HL-60 (cell line): ENCODE measurements around the gene FIGNL2.

Experiments
- DNase-seq, 2 experiments: peaks; one replicate each; pipeline ENCODE4 v3.0.0-alpha.2; 2010 to 2020; ENCODE audit warnings: low read depth in 1 of 2, low spot score in 1 of 2
- H3K27ac ChIP-seq: fragments of 250-450 bp; sonication (Bioruptor Pico); replicated peaks from 2 replicates; pipeline ENCODE4 v1.5.1; 2020; ENCODE audit warnings: mild to moderate bottlenecking, moderate library complexity
- H3K27me3 ChIP-seq: fragments of 250-450 bp; sonication (Bioruptor Pico); 2 replicates; pipeline ENCODE4 v1.5.1; 2021; ENCODE audit warnings: mild to moderate bottlenecking, moderate library complexity; ENCODE audit not compliant: insufficient read depth, poor library complexity, severe bottlenecking
- H3K4me3 ChIP-seq: replicated peaks from 2 replicates; pipeline ENCODE4 v1.5.1; 2011; ENCODE audit warnings: mild to moderate bottlenecking, control low read depth, low read length; ENCODE audit not compliant: insufficient read depth
- GABPA ChIP-seq: IDR thresholded peaks from 2 replicates; pipeline ENCODE4 v1.6.1; 2012; ENCODE audit warnings: low read depth
- POLR2AphosphoS5 ChIP-seq: IDR thresholded peaks from 2 replicates; pipeline ENCODE4 v1.6.1; 2012; ENCODE audit warnings: low read depth
- SPI1 ChIP-seq: IDR thresholded peaks from 2 replicates; pipeline ENCODE4 v1.6.1; 2012; ENCODE audit warnings: low read depth, mild to moderate bottlenecking, borderline replicate concordance
- TF ChIP-seq, protein P1 (sequence below): IDR thresholded peaks from 2 replicates; pipeline ENCODE4 v1.6.1; 2012; ENCODE audit warnings: low read depth; ENCODE audit not compliant: insufficient replicate concordance
- TF ChIP-seq, protein P2 (sequence below): IDR thresholded peaks from one replicate; pipeline ENCODE4 v1.5.1; 2011; ENCODE audit warnings: low read length, control low read depth, inconsistent platforms; ENCODE audit not compliant: insufficient read depth

The FIGNL2 gene

DNA sequence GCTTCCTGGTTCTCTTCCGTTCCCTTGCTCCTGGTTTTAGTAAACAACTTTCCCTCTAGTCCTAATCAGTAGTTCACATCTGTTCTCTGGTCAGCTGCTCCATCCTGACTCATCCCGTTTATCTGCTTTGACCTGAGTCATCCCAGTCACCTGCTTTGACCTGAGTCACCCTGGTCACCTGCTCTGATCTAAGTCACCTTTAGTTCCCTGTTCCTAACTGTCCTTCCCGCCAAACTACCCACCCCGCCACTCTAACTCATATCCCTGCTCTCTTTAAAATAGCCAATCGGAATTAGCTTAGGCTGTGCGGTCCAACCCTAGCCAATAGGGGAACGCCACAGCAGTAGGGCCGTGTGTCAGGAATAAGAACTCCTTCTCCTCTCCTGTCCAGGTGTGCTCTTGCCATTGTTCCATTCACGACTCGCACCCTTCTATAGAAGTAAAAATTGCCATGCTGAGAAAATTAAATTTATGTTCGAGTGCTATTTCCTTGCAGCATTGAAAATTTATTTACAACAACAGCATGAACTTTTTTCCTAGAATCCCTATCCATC, 36.2 kb upstream of the FIGNL2 start:
- TF ChIP-seq, protein P1, sequence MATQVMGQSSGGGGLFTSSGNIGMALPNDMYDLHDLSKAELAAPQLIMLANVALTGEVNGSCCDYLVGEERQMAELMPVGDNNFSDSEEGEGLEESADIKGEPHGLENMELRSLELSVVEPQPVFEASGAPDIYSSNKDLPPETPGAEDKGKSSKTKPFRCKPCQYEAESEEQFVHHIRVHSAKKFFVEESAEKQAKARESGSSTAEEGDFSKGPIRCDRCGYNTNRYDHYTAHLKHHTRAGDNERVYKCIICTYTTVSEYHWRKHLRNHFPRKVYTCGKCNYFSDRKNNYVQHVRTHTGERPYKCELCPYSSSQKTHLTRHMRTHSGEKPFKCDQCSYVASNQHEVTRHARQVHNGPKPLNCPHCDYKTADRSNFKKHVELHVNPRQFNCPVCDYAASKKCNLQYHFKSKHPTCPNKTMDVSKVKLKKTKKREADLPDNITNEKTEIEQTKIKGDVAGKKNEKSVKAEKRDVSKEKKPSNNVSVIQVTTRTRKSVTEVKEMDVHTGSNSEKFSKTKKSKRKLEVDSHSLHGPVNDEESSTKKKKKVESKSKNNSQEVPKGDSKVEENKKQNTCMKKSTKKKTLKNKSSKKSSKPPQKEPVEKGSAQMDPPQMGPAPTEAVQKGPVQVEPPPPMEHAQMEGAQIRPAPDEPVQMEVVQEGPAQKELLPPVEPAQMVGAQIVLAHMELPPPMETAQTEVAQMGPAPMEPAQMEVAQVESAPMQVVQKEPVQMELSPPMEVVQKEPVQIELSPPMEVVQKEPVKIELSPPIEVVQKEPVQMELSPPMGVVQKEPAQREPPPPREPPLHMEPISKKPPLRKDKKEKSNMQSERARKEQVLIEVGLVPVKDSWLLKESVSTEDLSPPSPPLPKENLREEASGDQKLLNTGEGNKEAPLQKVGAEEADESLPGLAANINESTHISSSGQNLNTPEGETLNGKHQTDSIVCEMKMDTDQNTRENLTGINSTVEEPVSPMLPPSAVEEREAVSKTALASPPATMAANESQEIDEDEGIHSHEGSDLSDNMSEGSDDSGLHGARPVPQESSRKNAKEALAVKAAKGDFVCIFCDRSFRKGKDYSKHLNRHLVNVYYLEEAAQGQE: no peak
- TF ChIP-seq, protein P2, sequence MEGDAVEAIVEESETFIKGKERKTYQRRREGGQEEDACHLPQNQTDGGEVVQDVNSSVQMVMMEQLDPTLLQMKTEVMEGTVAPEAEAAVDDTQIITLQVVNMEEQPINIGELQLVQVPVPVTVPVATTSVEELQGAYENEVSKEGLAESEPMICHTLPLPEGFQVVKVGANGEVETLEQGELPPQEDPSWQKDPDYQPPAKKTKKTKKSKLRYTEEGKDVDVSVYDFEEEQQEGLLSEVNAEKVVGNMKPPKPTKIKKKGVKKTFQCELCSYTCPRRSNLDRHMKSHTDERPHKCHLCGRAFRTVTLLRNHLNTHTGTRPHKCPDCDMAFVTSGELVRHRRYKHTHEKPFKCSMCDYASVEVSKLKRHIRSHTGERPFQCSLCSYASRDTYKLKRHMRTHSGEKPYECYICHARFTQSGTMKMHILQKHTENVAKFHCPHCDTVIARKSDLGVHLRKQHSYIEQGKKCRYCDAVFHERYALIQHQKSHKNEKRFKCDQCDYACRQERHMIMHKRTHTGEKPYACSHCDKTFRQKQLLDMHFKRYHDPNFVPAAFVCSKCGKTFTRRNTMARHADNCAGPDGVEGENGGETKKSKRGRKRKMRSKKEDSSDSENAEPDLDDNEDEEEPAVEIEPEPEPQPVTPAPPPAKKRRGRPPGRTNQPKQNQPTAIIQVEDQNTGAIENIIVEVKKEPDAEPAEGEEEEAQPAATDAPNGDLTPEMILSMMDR: no peak
- no peak for TF ChIP-seq POLR2AphosphoS5
- no peak for TF ChIP-seq GABPA
- no peak for TF ChIP-seq SPI1
- Histone ChIP-seq H3K27me3 (no peaks in the 10 kb centered on the region), H3K4me3 (no peak overlapping the region), H3K27ac (no peak overlapping the region)
- DNase-seq: no peak

DNA sequence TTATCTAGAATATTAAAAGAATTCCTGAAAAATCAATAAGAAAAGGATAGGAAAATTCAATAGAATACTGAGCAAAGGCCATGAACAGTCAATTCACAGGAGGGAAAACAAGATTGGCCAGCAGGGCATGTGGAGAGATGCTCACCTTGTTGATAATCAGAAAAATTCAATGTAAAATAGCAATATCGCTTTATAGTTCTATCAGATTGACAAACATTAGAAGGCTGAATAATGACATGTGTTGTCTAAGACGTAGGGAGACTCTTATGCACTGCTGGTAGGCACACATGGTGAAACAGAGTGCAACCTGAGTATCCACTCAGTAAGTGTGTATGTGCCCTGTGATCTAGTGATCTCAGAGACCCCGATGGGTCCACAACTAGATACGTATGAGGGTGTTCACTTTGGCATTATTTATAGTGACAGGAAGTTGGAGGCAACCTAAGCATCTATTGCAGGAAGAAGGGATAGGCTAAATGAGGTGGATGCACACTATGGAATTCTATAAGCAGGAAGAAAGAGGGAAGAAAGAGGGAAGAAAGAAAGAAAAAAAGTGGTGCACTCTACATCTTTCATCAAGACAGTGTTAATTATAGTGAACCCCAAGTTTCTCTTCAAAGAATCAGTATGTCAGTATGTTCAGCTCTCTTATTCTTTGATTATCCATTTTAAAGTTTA, 35.6 kb upstream of the FIGNL2 start:
- no peaks in the 10 kb centered on the region for H3K27me3 ChIP-seq
- no peak overlapping the region for H3K4me3 ChIP-seq
- H3K27ac ChIP-seq: no peak overlapping the region
- TF ChIP-seq POLR2AphosphoS5: no peak
- TF ChIP-seq GABPA: no peak
- TF ChIP-seq, protein P1: no peak
- no peak for TF ChIP-seq SPI1
- TF ChIP-seq, protein P2: no peak
- DNase-seq: no peak

DNA sequence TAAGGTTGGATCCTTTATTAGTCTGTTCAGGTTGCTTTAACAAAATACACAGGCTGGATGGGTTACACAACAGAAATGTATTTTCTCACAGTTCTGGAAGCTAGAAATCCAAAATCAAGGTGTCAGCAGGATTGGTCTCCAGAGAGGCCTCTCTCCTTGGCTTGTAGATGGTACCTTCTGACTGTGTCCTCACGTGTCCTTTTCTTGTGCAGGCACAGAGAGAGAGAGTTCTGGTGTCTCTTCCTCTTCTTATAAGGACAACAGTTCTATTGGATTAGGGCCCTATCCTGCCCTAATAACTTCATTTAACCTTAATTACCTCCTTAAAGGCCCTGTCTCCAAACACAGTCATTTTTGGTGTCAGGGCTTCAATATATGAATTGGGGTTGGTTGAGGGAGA, 34.8 kb upstream of the FIGNL2 start:
- H3K4me3 ChIP-seq: no peak overlapping the region
- TF ChIP-seq, protein P1: no peak
- TF ChIP-seq GABPA: no peak
- TF ChIP-seq SPI1: no peak
- TF ChIP-seq POLR2AphosphoS5: no peak
- TF ChIP-seq, protein P2: no peak
- no peak overlapping the region for H3K27ac ChIP-seq
- DNase-seq: no peak
- peaks cover 2% of the 10 kb centered on the region for H3K27me3 ChIP-seq
